Lower lobe of right lung (tissue), 2 donors: ENCODE results near the gene ULK1. TPM values are rescaled to one million over a fixed set of nuclear protein-coding genes. Genes with fewer than 3 reads are reported as not detected.
A peak's percentile ranks its signal among the peaks of the same experiment; 100 is the strongest.

Experiments used
- ATAC-seq, 2 donors: fragments of 200-7000 bp; cut with Tn5 transposase; one replicate each; pipeline ENCODE4 v1.9.1; 2020 to 2022; ENCODE audit warnings: mild to moderate bottlenecking in 2 of 2, moderate library complexity in 2 of 2
- DNase-seq: peaks from one replicate; pipeline ENCODE4 v3.0.0-alpha.2; 2020
- H3K27ac ChIP-seq: fragments of 200-600 bp; one replicate; pipeline ENCODE4 v1.8.0; 2022
- H3K27me3 ChIP-seq: fragments of 200-600 bp; one replicate; pipeline ENCODE4 v1.8.0; 2022; ENCODE audit warnings: low read depth
- H3K36me3 ChIP-seq: fragments of 200-600 bp; one replicate; pipeline ENCODE4 v1.8.0; 2022; ENCODE audit warnings: mild to moderate bottlenecking
- H3K4me1 ChIP-seq: fragments of 200-600 bp; one replicate; pipeline ENCODE4 v1.8.0; 2022
- H3K4me3 ChIP-seq: fragments of 200-600 bp; one replicate; pipeline ENCODE4 v1.8.0; 2022; ENCODE audit warnings: mild to moderate bottlenecking
- H3K9me3 ChIP-seq: fragments of 200-600 bp; one replicate; pipeline ENCODE4 v1.8.0; 2022
- CTCF ChIP-seq: fragments of 200-600 bp; IDR thresholded peaks from one replicate; pipeline ENCODE4 v1.8.0; 2022; ENCODE audit warnings: antibody characterized with exemption, mild to moderate bottlenecking
- intact Hi-C: fragments of 100-400 bp; cut with DNase I; formaldehyde crosslinking; loops from one replicate; pipeline ENCODE4 v1.11.0; 2022
- total RNA-seq: library from RNA; stranded (reverse); fragmentation: NEBNext Ultra II Directional; extraction: Animal tissue kit (Norgen Biotek cat#: 25700); gene quantifications from one replicate; pipeline ENCODE4 v1.2.1, GENCODE V29; 2021
- donor health status: DM: no; HTN: yes; CAD: no; lungs with severe emphysema.

The ULK1 gene
- total RNA-seq, 1 donor from 2014 or later, result 32.2 TPM

DNA sequence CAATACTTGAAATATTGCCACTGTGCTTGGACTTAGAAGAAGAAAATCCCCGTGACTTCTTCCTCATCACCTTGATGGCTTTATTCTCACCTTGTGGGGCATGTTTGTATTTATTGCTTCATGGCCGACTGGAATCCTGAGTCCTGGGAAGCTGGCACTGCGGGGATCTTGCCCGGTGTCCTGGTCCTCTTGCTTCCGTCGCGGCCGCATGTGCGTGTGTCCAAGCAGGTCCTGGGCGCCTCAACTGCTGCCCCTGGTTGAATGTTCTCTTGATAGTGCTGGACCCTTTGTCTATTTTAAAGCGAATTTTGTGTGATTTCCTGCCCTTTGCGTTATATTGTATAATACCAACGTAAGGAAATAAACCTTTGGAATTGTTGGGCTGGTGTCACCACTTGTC, 28.4 kb downstream of the ULK1 start:
- no peak for TF ChIP-seq CTCF

DNA sequence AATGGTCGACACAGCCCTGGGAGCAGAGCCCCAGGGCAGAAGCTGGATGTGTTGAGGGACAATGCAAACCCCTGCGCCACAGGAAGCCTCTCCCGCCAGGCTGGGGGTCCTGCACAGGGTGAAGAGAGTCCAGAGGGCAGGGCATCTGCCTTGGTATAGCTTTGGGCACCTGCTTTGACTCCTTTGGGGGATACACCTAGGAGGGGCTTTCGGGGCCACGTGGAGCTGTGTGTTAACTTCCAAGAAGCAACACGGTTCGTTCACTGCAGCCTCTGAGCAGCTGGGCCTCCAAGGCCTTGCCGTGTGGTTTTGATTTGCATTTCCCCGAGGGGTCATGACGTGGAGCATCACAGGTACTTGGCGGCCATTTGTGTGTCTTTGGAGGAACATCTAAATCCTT, 28.8 kb downstream of the ULK1 start:
- Histone ChIP-seq H3K27ac (no peak overlapping the region), H3K4me1 (peaks cover 13% of the 10 kb centered on the region), H3K36me3 (peaks cover 37% of the 10 kb centered on the region), H3K27me3 (no peaks in the 10 kb centered on the region), H3K4me3 (no peak overlapping the region), H3K9me3 (no peaks in the 10 kb centered on the region)
- peak; percentile 35 for DNase-seq
- no peak for TF ChIP-seq CTCF
- ATAC-seq, result no peak
- intact Hi-C loops, result no loop called here

More for the DNA sequence above, 28.4 kb downstream of the ULK1 start:
- DNase-seq (no peak), ATAC-seq (no peak)
- intact Hi-C loops, result no loop called here
- Histone ChIP-seq H3K9me3 (no peaks in the 10 kb centered on the region), H3K27me3 (no peaks in the 10 kb centered on the region), H3K4me3 (no peak overlapping the region), H3K4me1 (peaks cover 8% of the 10 kb centered on the region), H3K27ac (no peak overlapping the region), H3K36me3 (peaks cover 42% of the 10 kb centered on the region)

DNA sequence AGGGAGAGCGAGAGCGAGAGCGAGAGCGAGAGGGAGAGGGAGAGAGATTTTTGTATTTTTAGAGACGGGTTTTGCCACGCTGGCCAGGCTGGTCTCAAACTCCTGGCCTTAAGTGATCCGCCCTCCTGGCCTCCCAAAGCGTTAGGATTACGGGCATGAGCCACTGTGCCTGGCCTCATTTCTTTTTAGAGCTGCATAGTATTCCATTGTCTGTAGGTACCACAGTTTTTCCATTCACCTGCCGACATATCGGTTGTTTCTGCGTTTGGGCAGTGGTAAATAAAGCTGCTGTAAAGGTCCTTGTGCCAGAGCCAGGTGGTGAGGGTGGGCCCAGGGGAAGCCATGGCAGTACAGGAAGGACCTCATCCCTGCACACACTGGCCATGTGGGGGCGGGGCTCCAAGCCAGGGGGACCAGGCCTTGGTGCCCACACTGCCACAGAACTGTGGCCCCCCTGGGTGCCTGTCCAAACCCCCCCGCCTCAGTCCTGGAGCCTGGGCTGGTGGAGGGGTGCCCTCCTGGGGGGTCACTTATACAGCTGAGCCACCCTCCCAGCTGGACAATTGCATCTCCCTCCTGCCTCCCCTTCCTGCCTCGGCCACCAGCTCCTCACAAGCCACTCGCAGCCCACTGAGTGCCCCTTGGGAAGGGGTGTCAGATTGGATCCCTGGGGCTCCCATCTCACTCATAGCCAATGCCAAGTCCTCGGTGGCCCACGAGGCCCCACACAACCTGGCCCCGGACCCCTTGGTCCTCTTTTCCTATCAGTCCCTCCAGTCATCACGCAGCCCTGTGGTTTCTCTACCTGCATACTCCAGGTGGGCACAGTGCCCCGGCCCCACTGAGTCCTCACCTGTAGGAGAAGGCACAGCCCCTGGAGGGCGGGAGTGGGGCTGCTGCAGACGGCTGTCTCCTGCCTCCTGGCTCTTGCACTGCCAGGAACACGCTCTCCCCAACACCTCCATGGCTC, 33.0 kb downstream of the ULK1 start:
- DNase-seq (peak; percentile 44), ATAC-seq (no peak)
- no peak overlapping the region for H3K4me3 ChIP-seq
- no peak overlapping the region for H3K27ac ChIP-seq
- peaks cover 31% of the 10 kb centered on the region for H3K4me1 ChIP-seq
- TF ChIP-seq CTCF, result no peak
- peaks cover 10% of the 10 kb centered on the region for H3K36me3 ChIP-seq
- H3K27me3 ChIP-seq, result no peaks in the 10 kb centered on the region
- H3K9me3 ChIP-seq, result no peaks in the 10 kb centered on the region
- intact Hi-C loops, result no loop called here

DNA sequence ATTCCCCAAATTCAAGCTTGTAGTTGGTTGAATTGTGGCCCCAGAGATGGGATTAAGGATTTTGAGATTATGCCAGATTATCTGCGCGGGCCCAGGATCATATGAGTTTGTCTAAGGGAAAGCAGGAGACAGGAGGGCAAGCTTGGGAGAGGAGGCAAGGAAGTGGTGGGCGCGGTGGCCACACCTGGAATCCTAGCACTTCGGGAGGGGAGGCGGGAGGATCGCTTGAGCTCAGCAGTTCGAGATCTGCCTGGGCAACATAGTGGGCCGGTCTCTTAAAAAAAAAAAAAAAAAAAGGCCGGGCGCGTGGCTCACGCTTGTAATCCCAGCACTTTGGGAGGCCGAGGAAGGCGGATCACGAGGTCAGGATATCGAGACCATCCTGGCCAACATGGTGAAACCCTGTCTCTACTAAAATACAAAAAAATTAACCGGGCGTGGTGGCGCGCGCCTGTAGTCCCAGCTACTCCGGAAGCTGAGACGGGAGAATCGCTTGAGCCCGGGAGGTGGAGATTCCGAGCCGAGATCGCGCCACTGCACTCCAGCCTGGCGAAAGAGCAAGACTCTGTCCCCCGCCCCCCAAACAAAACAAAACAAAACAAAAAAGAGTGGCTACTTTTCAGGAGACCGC, 33.8 kb downstream of the ULK1 start:
- H3K9me3 ChIP-seq, result no peaks in the 10 kb centered on the region
- H3K36me3 ChIP-seq, result peaks cover 17% of the 10 kb centered on the region
- peak overlapping the region; percentile 77 for H3K4me3 ChIP-seq
- no peak for TF ChIP-seq CTCF
- no peaks in the 10 kb centered on the region for H3K27me3 ChIP-seq
- DNase-seq, result no peak
- H3K27ac ChIP-seq, result peak overlapping the region; percentile 81
- intact Hi-C loops, result no loop called here
- peak; percentile 6 to 7 for ATAC-seq
- H3K4me1 ChIP-seq, result peaks cover 31% of the 10 kb centered on the region

DNA sequence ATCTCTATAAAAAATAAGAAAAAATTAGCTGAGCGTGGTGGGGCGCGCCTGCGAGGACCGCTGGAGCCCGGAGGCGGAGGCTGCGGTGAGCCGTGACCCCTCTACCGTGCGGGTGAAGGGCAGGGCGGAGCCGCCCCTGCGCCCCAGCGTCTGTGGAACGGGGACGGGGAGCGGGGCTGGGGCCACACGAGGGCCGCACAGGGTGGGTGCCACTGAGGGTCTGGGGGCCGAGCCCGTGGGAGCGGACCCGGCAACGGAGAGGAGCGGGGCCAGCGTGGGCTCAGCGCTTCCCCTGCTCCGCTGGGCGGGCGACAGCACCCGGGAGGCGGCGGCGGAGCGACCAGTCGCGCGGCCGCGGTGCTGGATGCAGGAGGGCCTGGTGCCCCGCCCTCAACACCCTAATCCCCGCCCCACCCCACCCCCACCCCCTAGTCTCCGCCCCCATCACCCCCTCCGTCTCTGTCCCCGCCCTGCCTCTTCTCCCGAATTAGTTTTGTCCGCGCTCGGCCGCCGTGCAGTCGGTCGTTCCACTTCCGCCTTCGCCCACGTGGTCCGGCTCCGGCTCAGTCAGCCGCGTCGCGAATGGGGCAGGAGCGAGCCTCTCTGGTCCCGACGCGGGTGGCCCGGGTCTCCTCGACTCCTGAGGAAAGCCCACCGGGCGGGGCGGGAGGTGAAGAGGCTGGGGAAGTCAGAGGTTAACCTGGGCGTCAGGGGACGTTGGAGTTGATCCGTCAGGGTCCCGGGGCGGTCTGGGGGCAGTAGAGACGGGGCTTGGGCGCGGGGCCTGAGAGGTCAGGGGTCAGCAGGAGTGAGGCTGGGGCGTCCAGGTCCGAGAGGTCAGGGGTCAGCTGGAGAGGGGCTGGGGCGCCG, 34.5 kb downstream of the ULK1 start, which contains the start of gene PUS1:
Gene PUS1 (plus strand): TSS at position 566 of the 870 bp plus-strand sequence. CDS start 447 bp downstream, outside the sequence.
- DNase-seq (peak; percentile 95), ATAC-seq (peak; percentile 97)
- H3K36me3 ChIP-seq, result peaks cover 25% of the 10 kb centered on the region
- H3K4me3 ChIP-seq, result peak within 1 kb of the TSS; percentile 77
- no peak for TF ChIP-seq CTCF
- intact Hi-C loops, result no loop called here
- H3K27me3 ChIP-seq, result no peaks in the 10 kb centered on the region
- peaks cover 30% of the 10 kb centered on the region for H3K4me1 ChIP-seq
- H3K27ac ChIP-seq, result peak within 1 kb of the TSS; percentile 81
- no peaks in the 10 kb centered on the region for H3K9me3 ChIP-seq
